GM18508 (cell line): ENCODE results near the gene CFAP157.
"Not testable (repeated sequence)": the region's sequence is repeated elsewhere in the genome, so short reads cannot be mapped to it uniquely, and the experiment has no call there.

Experiments used
- ATAC-seq: cut with Tn5 transposase; IDR thresholded peaks from one replicate; pipeline ENCODE4 v1.9.1; 2021; ENCODE audit warnings: moderate number of reproducible peaks; ENCODE audit not compliant: insufficient read depth, unreplicated experiment

CFAP157 gene

DNA sequence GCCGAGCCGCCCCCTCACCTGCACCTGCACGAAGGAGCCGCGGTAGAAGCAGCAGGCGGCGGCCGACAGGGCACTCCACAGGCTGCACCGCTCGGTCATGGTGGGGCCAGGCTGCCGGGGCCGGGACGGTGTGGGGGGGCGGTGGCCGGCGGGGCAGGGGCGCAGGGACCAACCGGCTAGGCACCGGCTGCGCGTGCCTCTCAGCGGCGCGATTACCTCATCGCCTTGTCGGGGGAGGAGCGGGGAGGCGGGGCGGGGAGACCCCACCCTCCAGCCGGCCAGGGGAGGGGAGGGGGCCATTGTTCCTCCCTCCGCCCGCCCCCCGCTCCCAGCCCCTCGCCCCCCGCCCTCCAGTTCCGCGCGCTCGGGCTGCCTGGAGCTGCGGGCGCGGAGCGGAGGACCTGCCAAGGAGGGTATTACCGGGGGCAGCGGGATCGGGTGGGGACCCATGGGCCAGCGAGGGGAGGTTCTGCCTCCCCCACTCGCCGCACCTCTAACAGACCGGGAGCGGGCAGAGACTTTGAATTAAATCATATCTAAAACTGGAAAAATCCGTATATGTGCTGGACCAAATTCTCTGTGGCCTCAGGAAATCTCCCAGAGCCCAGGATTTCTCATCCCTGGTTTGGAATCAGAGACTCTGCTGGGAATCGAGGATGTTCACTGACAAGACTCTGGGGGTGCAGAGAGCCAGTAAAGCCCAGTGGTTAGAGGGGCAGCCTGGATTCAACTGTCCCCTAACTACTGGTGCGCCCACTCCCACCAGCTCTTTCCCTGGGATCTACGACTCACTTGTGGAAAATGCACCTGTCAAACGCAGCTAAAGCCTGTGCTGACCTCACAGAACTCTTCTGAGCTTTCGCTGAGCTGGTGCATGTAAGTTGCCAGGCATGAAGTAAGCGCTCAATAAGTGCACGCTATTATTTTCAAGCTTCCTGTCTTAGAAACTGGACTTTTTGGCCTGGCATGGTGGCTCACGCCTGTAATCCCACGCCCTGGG is 48.6 kb downstream of the CFAP157 start:
- ATAC-seq: no peak

DNA sequence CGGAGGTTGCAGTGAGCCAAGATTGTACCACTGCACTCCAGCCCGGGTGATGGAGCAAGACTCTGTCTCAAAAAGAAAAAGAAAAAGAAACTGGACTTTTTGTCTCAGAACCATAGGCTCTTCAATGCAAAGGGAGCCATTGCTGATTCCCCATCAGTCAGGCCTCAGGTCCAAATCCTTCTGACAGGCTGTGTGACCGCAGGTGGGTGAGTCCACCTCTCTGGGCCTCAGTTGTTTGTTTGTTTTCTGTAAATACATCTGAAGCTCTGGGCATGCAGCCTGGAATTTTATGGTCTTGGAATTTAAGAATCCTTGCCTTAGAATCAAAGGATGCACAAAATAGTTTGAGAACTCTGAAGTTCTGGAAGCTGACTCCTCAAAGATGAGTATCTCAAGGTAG is 49.4 kb downstream of the CFAP157 start:
- ATAC-seq: no peak

- not testable (repeated sequence) for ATAC-seq
These were observed 50.0 kb downstream of the CFAP157 start for GRCh38 chr9:127756776-127757175.

GRCh38 chr9:127758843-127759242 is 52.1 kb downstream of the CFAP157 start:
- ATAC-seq: no peak

GRCh38 chr9:127761061-127761460 is 54.3 kb downstream of the CFAP157 start:
- no peak for ATAC-seq

DNA sequence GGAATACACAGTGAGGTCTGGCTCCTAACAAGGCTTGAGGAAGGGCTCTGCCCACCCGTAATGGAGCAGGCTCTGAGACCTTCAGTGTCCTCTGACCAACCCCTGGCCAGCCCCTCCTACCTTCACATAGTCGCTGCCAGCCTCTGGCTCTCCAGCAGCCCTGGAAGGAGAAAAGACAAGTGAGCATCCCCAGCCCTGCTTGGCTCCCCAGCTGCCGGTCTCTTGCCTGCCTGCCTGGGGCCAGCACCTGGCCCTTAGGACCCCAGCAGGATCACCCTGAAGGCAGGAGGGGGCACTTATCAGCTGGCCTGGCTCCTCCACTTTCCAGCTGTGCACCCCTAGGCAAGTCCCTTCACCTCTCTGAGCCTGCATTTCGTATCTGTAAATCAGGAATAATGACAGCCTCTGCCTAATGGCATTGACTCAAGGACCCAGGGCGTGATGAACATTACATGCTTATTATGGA is 54.7 kb downstream of the CFAP157 start:
- ATAC-seq: no peak

DNA sequence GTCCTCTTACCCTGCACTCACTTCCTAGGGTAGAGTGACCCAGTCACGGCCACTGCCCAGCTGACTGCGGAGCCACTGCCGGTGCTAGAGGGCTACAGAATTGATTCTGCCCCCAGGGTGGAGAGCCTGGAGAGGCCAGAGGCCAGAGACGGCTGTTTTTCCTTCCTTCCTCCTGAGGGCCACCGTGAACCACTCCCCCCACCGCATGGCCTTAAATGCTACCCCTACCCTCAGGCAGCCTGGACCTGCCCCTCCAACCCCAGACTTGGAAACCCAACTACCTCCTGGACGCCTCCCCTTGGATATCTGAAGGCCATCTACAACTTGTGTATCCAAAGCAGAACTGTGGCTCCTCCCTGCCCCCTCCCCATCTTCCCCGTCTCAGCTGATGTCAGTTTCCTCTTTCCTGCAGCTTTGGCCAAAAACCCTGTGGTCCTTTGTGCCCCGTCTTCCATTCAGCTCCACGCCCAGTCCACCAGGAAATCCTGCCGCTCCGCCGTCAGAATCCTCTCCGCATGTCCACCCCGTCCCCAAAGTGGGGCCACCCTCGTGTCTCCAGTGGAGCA is 55.4 kb downstream of the CFAP157 start:
- ATAC-seq: no peak

DNA sequence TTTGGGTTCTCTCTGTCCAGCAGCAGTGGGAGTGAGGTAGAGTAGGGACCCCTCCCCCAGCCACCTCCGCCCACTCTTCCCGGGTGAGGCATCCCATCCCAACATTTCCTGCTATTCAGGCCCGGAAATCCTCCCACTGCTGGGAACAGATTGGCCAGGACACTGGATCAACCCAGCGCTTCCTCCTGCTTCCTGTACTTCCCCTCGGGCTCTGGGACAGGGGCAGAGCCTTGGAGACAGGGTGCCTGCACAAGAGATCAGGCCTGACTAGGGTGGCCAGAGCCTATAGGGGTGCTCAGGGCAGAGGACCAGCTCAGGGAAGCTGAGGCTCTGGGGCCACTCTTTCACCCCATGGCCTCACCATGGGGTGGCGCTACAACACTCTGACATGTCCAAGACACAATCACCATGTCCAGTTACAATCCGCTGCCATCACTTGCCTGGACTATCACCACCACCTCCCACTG is 57.2 kb downstream of the CFAP157 start:
- no peak for ATAC-seq

DNA sequence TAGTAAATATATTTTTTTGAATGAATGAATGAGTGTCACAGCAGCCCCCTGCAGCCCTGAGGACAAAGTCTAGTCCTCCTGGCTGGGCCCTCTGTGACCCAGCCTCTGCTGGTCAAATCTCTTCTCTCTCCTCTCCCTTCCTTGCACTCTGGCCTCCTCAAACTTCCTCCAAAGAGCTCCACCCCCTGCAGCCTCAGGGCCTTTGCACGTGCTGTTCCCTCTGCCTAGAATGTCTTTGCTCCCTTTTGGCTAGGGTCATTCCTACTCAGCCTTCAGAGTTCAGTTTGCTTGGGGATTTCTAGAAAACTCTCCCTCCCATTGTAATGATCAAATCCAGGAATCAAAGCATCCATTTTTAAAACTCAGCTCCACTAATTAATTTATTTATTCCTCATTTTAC is 58.6 kb downstream of the CFAP157 start:
- ATAC-seq: no peak
